SU-DHL-6 (cell line): Measurements from ENCODE around the gene COPZ1.

Experiments used
- H2AFZ ChIP-seq: fragments of 200-600 bp; sonication (generic); 2 replicates; pipeline ENCODE4 v1.6.1; 2014; ENCODE audit warnings: low read depth, mild to moderate bottlenecking, moderate library complexity, mixed read lengths, antibody characterized with exemption, low read length; ENCODE audit not compliant: severe bottlenecking
- H3F3A ChIP-seq: fragments of 200-600 bp; shearing (Covaris generic); 2 replicates; pipeline ENCODE4 v1.6.0; 2016; ENCODE audit warnings: antibody characterized with exemption, mild to moderate bottlenecking; ENCODE audit not compliant: insufficient read depth
- H3K27ac ChIP-seq: fragments of 200-600 bp; sonication (generic); 2 replicates; pipeline ENCODE4 v1.5.1; 2016; ENCODE audit warnings: low read depth, mild to moderate bottlenecking, low read length, moderate library complexity, mixed read lengths
- H3K27me3 ChIP-seq: fragments of 200-600 bp; sonication (generic), shearing (Covaris generic); 2 replicates; pipeline ENCODE4 v1.6.0; 2014; ENCODE audit warnings: mild to moderate bottlenecking, low read length
- H3K36me3 ChIP-seq: fragments of 200-600 bp; sonication (generic); 2 replicates; pipeline ENCODE4 v1.6.1; 2014; ENCODE audit warnings: mild to moderate bottlenecking, low read length, mixed read lengths
- H3K4me2 ChIP-seq: fragments of 300-600, 200-600 bp; shearing (Covaris generic), sonication (generic); 2 replicates; pipeline ENCODE4 v1.6.0; 2014; ENCODE audit warnings: low read length, low read depth, mild to moderate bottlenecking; ENCODE audit not compliant: poor library complexity, severe bottlenecking
- H3K4me3 ChIP-seq: fragments of 200-600 bp; sonication (generic); 2 replicates; pipeline ENCODE4 v1.5.1; 2014; ENCODE audit warnings: antibody characterized with exemption, low read length, mild to moderate bottlenecking, mixed read lengths; ENCODE audit not compliant: insufficient read depth, poor library complexity, severe bottlenecking
- H3K79me2 ChIP-seq: fragments of 200-600 bp; sonication (generic); 2 replicates; pipeline ENCODE4 v1.6.1; 2014; ENCODE audit warnings: mild to moderate bottlenecking, low read length, moderate library complexity; ENCODE audit not compliant: insufficient read depth
- H3K9ac ChIP-seq: fragments of 200-600 bp; sonication (generic); 2 replicates; pipeline ENCODE4 v1.7.0; 2014; ENCODE audit warnings: mild to moderate bottlenecking, low read length
- H3K9me2 ChIP-seq: fragments of 200-600 bp; sonication (generic); replicated peaks from 2 replicates; pipeline ENCODE4 v1.6.1; 2014; ENCODE audit warnings: low read length; ENCODE audit not compliant: insufficient read depth
- H3K9me3 ChIP-seq: fragments of 200-600 bp; sonication (generic); 2 replicates; pipeline ENCODE4 v1.6.1; 2014; ENCODE audit warnings: low read length, mixed read lengths; ENCODE audit not compliant: insufficient read depth
- H4K20me1 ChIP-seq: fragments of 200-600 bp; sonication (generic); 2 replicates; pipeline ENCODE4 v1.6.1; 2014; ENCODE audit warnings: low read depth, mild to moderate bottlenecking, antibody characterized with exemption, low read length, moderate library complexity, mixed read lengths
- EZH2phosphoT487 ChIP-seq: fragments of 200-600 bp; sonication (generic), shearing (Covaris generic); conservative IDR thresholded peaks from 2 replicates; pipeline ENCODE4 v1.6.1; 2018; ENCODE audit warnings: mild to moderate bottlenecking, antibody characterized with exemption, low read length, moderate library complexity, mixed read lengths
- TF ChIP-seq, protein P1 (sequence below): fragments of 200-600 bp; sonication (generic); IDR thresholded peaks from one replicate; pipeline ENCODE4 v1.5.1; 2017; ENCODE audit warnings: antibody characterized with exemption, mild to moderate bottlenecking, low read length, moderate library complexity; ENCODE audit not compliant: insufficient read depth, poor library complexity, severe bottlenecking

Gene COPZ1

DNA sequence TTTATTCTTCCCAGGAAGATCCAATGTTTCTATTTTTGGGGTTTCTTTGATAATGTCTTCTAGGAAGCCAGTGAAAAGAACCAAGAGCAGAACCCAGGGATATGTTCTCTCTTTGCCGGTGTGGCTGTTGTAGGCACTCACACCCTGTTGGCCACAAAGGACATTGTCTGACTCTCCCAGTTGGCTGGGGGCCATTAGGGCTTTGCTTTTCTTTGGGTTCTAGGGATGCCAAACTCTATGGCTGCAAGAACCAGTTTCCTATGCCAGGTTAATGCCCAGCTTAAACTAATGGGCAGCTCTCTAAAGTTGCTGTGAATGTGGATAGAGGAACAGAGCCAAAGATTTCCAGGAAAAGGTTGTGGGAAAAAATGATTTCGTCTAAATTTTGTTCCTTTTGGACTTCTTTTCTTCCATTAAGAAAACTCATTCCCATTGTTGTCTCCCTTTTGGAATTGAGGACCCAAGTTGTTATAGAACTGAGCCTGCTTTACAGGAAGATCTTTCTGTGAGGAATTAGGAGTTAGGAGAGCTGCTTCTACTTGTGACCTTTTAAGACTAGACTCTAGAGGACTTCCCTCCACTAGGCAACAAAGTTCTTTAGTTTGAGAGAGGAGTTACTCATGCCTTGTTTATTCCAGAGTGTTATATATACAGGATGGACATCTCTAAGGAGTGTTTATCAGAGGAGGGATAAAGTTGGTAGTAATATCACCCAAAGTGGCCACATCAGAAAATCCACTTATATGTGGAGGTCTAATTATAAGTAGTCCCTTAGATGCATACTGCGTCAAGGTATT, 13.1 kb downstream of the COPZ1 start:
- H3F3A ChIP-seq, result no peaks in the 10 kb centered on the region
- H3K27me3 ChIP-seq, result no peaks in the 10 kb centered on the region
- H3K36me3 ChIP-seq, result 0 out of 2 replicates have a peak, but pooled peaks cover under 1% of the 10 kb centered on the region
- H3K9me3 ChIP-seq, result no peaks in the 10 kb centered on the region
- H3K79me2 ChIP-seq, result no peaks in the 10 kb centered on the region
- H3K4me2 ChIP-seq, result no peak overlapping the region
- TF ChIP-seq, protein P1, sequence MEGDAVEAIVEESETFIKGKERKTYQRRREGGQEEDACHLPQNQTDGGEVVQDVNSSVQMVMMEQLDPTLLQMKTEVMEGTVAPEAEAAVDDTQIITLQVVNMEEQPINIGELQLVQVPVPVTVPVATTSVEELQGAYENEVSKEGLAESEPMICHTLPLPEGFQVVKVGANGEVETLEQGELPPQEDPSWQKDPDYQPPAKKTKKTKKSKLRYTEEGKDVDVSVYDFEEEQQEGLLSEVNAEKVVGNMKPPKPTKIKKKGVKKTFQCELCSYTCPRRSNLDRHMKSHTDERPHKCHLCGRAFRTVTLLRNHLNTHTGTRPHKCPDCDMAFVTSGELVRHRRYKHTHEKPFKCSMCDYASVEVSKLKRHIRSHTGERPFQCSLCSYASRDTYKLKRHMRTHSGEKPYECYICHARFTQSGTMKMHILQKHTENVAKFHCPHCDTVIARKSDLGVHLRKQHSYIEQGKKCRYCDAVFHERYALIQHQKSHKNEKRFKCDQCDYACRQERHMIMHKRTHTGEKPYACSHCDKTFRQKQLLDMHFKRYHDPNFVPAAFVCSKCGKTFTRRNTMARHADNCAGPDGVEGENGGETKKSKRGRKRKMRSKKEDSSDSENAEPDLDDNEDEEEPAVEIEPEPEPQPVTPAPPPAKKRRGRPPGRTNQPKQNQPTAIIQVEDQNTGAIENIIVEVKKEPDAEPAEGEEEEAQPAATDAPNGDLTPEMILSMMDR, result no peak
- no peak for TF ChIP-seq EZH2phosphoT487
- H3K9me2 ChIP-seq, result no peaks in the 10 kb centered on the region
- H2AFZ ChIP-seq, result no peak overlapping the region
- H3K9ac ChIP-seq, result no peak overlapping the region
- no peak overlapping the region for H3K27ac ChIP-seq
- no peak overlapping the region for H3K4me3 ChIP-seq
- peaks cover 4% of the 10 kb centered on the region; the same call in 1 of the 2 replicates for H4K20me1 ChIP-seq

DNA sequence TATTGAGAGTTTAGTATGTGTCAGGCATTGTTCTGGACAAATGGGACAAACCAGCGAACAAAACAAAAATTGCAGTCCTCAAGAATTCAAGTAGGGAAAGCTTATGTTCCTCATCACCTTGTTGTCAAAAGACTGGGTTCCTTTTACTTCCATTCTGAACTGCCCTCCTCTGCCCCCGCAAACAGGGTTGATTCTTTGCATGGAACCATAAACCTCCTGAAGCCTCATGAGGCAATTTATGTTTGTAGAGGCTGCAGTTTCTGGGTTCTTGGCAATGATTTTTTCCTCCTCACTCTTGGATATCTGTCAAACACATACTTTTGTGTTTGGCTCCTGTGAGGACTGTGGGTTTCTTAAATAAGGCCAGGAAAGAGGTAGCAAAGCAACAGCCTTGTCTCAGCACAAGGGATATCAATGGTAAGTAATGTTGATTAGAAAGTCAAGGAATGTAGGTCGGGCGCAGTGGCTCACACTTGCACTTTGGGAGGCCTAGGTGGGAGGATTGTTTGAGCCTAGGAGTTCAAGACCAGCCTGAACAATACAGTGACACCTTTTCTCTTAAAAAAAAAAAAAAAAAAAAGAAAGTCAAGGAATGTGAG, 13.9 kb downstream of the COPZ1 start:
- Histone ChIP-seq H3K9me2 (no peaks in the 10 kb centered on the region), H3K9ac (no peak overlapping the region), H2AFZ (no peak overlapping the region), H4K20me1 (no peaks in the 10 kb centered on the region), H3K27ac (no peak overlapping the region), H3K9me3 (no peaks in the 10 kb centered on the region), H3K4me3 (no peak overlapping the region), H3K27me3 (no peaks in the 10 kb centered on the region), H3K4me2 (no peak overlapping the region), H3K79me2 (no peaks in the 10 kb centered on the region), H3F3A (no peaks in the 10 kb centered on the region), H3K36me3 (peaks cover 7% of the 10 kb centered on the region; the same call in 1 of the 2 replicates)
- TF ChIP-seq, protein P1, result no peak
- no peak for TF ChIP-seq EZH2phosphoT487

DNA sequence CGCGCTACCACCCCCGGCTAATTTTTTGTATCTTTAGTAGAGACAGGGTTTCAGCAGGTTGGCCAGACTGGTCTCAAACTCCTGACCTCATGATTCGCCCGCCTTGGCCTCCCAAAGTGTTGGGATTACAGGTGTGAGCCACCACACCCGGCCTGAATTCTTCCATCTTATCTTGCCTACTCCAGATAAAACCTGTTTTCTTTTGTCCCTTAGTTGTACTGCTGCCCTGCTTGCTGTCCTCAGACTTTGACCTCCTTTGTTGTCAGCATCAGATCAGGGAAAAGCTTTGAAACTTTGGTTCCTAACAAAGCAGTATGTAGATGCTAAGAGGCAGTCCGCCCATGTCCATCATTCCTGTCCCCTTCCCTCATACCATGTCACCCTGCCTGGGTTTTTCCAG, 15.9 kb downstream of the COPZ1 start:
- peaks cover 8% of the 10 kb centered on the region; the same call in 1 of the 2 replicates for H3K36me3 ChIP-seq
- H3K9me3 ChIP-seq, result no peaks in the 10 kb centered on the region
- H3K9me2 ChIP-seq, result no peaks in the 10 kb centered on the region
- no peak for TF ChIP-seq EZH2phosphoT487
- TF ChIP-seq, protein P1, result no peak
- H3K4me2 ChIP-seq, result no peak overlapping the region
- no peaks in the 10 kb centered on the region for H4K20me1 ChIP-seq
- no peaks in the 10 kb centered on the region for H3F3A ChIP-seq
- H3K27ac ChIP-seq, result no peak overlapping the region
- no peaks in the 10 kb centered on the region for H3K79me2 ChIP-seq
- H2AFZ ChIP-seq, result no peak overlapping the region
- H3K9ac ChIP-seq, result no peak overlapping the region
- no peaks in the 10 kb centered on the region for H3K27me3 ChIP-seq
- no peak overlapping the region for H3K4me3 ChIP-seq
